ENCODE measurements around the gene TTLL6. TPM values are rescaled to one million over a fixed set of nuclear protein-coding genes. Genes with fewer than 3 reads are reported as not detected.

Gene TTLL6
- total RNA-seq (2022; extraction: Qiagen RNA extraction) = 0.44 to 0.85 TPM (median 0.51 TPM) in 5 replicates

DNA sequence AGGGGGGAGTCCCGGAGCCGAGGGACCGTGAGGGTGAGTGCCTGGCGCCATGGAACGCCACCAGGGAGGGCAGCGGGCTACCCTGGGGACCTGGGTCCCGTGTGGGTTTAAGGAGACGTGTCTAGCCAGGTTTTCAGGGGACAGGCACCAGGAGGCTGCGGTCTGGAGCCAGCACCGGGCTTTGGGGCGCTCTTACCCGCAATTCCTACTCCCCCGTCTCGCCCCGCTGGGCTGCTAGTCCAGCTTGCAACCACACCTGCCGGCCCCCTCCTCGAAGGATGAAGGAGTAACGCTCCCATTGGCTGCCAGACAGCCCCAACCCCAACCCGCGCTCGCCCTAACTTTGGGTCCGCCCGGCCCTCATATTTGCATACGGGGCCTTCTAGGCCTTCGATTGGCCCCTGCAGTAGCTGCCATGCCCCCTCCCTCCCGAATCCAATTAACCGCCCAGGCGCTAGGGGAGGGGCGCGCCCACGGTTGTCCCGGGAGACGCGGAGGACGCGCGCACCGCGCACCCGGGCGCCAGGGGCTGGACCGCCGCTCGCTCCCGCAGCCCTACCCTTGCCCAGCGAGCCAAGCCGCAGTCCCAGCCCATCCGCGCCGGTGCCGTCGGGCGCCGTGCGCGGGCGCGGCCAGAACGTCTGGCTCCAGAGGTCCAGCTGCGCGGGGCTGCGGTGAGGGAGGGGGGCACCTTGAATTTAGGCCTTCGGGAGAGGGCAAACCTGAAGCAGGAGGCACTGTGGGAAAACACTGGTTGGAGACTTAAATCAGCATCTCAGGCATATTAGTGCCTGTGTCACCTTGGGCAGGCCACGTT is at the start of gene TTLL6:
TTLL6 (minus strand) TSS at position 456 of the 817 bp plus-strand sequence; CDS start at position 299, 157 bp downstream.

GRCh38 chr17:48830840-48831548 is 14.0 kb upstream of the TTLL6 start, which contains the start of gene CALCOCO2:
TSS of gene CALCOCO2 (plus strand) at chr17:48831035. CDS start at chr17:48841708, 10,673 bp downstream.

GRCh38 chr17:48728232-48729231 is 88.5 kb downstream of the TTLL6 start, which contains the start of gene HOXB13:
TSS of gene HOXB13 (minus strand) at chr17:48728750. CDS start at chr17:48728593, 157 bp downstream.

GRCh38 chr17:48722915-48723422 is 94.1 kb downstream of the TTLL6 start, which contains the start of gene PRAC2:
TSS of gene PRAC2 (plus strand) at chr17:48723185. CDS start at chr17:48724411, 1,226 bp downstream.

DNA sequence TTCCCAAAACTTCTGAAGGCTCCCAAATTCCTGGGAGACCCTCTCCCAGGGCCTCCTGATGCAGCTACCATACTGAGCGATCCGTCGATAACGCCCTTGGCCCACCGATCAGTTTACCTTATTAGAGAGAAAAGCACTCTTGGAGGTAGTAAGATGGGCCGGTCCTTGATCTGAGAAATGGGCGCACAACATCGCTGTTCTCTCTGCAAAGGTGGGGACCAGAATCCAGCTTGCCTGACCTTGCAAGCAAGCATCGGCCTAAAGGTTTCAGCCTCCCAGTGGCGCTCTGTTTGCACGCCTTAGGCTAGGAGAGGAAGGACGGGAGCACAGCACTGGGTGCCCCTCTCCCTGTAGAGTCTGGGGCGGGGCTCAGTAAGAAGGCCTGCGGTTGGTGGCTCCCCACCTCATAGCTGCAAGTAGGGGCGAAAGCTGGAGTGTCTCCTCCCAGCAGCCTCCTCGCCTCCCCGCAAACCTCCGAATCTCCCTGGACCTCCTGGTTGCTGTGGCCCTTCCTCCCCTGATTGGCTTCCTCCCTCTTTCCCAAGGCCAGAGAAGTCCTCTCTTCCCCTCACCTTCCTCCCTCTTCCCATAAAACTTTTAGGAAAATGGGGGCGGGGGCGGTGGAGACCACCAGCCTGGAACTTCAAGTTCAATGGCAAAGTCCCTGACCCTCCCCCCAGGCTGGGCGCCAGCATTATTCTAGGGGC is 94.7 kb downstream of the TTLL6 start, which contains the start of gene PRAC1:
PRAC1 (minus strand) TSS at position 318 of the 707 bp plus-strand sequence; CDS start at position 192, 126 bp downstream.

Other genes with a start within 250 kb of the TTLL6 start
- gene HOXB4, start 238.9 kb downstream of the TTLL6 start, total RNA-seq (2022; extraction: Qiagen RNA extraction) = 0.11 to 0.17 TPM (median 0.12 TPM) in 5 replicates
- gene HOXB3, start 227.0 kb downstream of the TTLL6 start, total RNA-seq (2022; extraction: Qiagen RNA extraction) = 4.4 to 5.7 TPM (median 4.7 TPM) in 5 replicates
- 1.2 to 2.3 TPM (median 2.1 TPM) in 5 replicates for gene HOXB5, start 223.4 kb downstream of the TTLL6 start, total RNA-seq (2022; extraction: Qiagen RNA extraction)
- 3.5 to 5.2 TPM (median 4.3 TPM) in 5 replicates for gene HOXB6, start 212.2 kb downstream of the TTLL6 start, total RNA-seq (2022; extraction: Qiagen RNA extraction)
- gene HOXB7, start 206.2 kb downstream of the TTLL6 start, total RNA-seq (2022; extraction: Qiagen RNA extraction) = 29.4 to 32.5 TPM (median 32.2 TPM) in 5 replicates
- 5.5 to 7.1 TPM (median 6.0 TPM) in 5 replicates for gene HOXB8, start 201.9 kb downstream of the TTLL6 start, total RNA-seq (2022; extraction: Qiagen RNA extraction)
- 6.4 to 7.2 TPM (median 6.9 TPM) in 5 replicates for gene HOXB9, start 190.9 kb downstream of the TTLL6 start, total RNA-seq (2022; extraction: Qiagen RNA extraction)
- not detected in 5 replicates for gene PRAC1, start 94.7 kb downstream of the TTLL6 start, total RNA-seq (2022; extraction: Qiagen RNA extraction)
- not detected in 5 replicates for gene PRAC2, start 94.0 kb downstream of the TTLL6 start, total RNA-seq (2022; extraction: Qiagen RNA extraction)
- 1.8 to 2.1 TPM (median 2.0 TPM) in 5 replicates for gene HOXB13, start 88.5 kb downstream of the TTLL6 start, total RNA-seq (2022; extraction: Qiagen RNA extraction)
- gene CALCOCO2, start 13.8 kb upstream of the TTLL6 start, total RNA-seq (2022; extraction: Qiagen RNA extraction) = 70.2 to 89.4 TPM (median 77.2 TPM) in 5 replicates
- gene ATP5MC1, start 75.6 kb upstream of the TTLL6 start, total RNA-seq (2022; extraction: Qiagen RNA extraction) = 499 to 625 TPM (median 550 TPM) in 5 replicates
- 116 to 132 TPM (median 122 TPM) in 5 replicates for gene UBE2Z, start 91.2 kb upstream of the TTLL6 start, total RNA-seq (2022; extraction: Qiagen RNA extraction)
- 276 to 322 TPM (median 315 TPM) in 5 replicates for gene SNF8, start 127.6 kb upstream of the TTLL6 start, total RNA-seq (2022; extraction: Qiagen RNA extraction)
- gene GIP, start 151.4 kb upstream of the TTLL6 start, total RNA-seq (2022; extraction: Qiagen RNA extraction) = 3.1 to 5.3 TPM (median 4.5 TPM) in 5 replicates
- 52.8 to 81.7 TPM (median 76.0 TPM) in 5 replicates for gene IGF2BP1, start 180.2 kb upstream of the TTLL6 start, total RNA-seq (2022; extraction: Qiagen RNA extraction)